GM23338 (cell line): ENCODE measurements around the gene ATOH8. TPM values are rescaled to one million over a fixed set of nuclear protein-coding genes. Genes with fewer than 3 reads are reported as not detected.
A peak's percentile ranks its signal among the peaks of the same experiment; 100 is the strongest.

Experiments
- ATAC-seq: fragments of 200-7000 bp; cut with Tn5 transposase; 3 replicates; pipeline ENCODE4 v1.9.1; 2020
- DNase-seq: peaks from one replicate; pipeline ENCODE4 v3.0.0-alpha.2; 2015; ENCODE audit warnings: low spot score
- H2AFZ ChIP-seq: fragments of 200-600 bp; sonication (generic); 2 replicates; pipeline ENCODE4 v1.8.0; 2016; ENCODE audit warnings: antibody characterized with exemption, mild to moderate bottlenecking, moderate library complexity
- H3F3A ChIP-seq: fragments of 200-600 bp; sonication (generic); replicated peaks from 2 replicates; pipeline ENCODE4 v1.8.0; 2017; ENCODE audit warnings: antibody characterized with exemption, mixed run types, low read depth
- H3K27ac ChIP-seq: fragments of 200-600 bp; sonication (generic); 2 replicates; pipeline ENCODE4 v1.6.1; 2016; ENCODE audit warnings: low read depth
- H3K27me3 ChIP-seq: fragments of 200-600 bp; sonication (generic); 2 replicates; pipeline ENCODE4 v1.8.0; 2016; ENCODE audit warnings: mild to moderate bottlenecking, mixed run types, moderate library complexity; ENCODE audit not compliant: insufficient read depth
- H3K36me3 ChIP-seq: fragments of 200-600 bp; sonication (generic); 2 replicates; pipeline ENCODE4 v1.8.0; 2016; ENCODE audit warnings: mild to moderate bottlenecking; ENCODE audit not compliant: insufficient read depth
- H3K4me1 ChIP-seq: fragments of 200-600 bp; sonication (generic); 2 replicates; pipeline ENCODE4 v1.8.0; 2016; ENCODE audit warnings: mild to moderate bottlenecking, moderate library complexity; ENCODE audit not compliant: insufficient read depth
- H3K4me2 ChIP-seq: fragments of 200-600 bp; sonication (generic); 2 replicates; pipeline ENCODE4 v1.7.1; 2017; ENCODE audit warnings: mixed run types
- H3K4me3 ChIP-seq: fragments of 200-600 bp; sonication (generic); 2 replicates; pipeline ENCODE4 v1.6.1; 2016; ENCODE audit warnings: mixed run types
- H3K79me2 ChIP-seq: fragments of 200-600 bp; sonication (generic); replicated peaks from 2 replicates; pipeline ENCODE4 v1.8.0; 2017; ENCODE audit warnings: mild to moderate bottlenecking; ENCODE audit not compliant: insufficient read depth
- H3K9me2 ChIP-seq: fragments of 200-600 bp; sonication (generic); 2 replicates; pipeline ENCODE4 v1.8.0; 2017; ENCODE audit not compliant: insufficient read depth
- H4K20me1 ChIP-seq: fragments of 200-600 bp; sonication (generic); replicated peaks from 2 replicates; pipeline ENCODE4 v1.8.0; 2017; ENCODE audit warnings: mild to moderate bottlenecking; ENCODE audit not compliant: insufficient read depth
- H3K27ac Mint-ChIP-seq: 2 replicates; pipeline ENCODE4 v1.8.0; 2020; ENCODE audit warnings: inconsistent platforms, mild to moderate bottlenecking, moderate library complexity, mixed read lengths
- H3K27me3 Mint-ChIP-seq: 3 replicates; pipeline ENCODE4 v1.8.0; 2022; ENCODE audit warnings: low read depth, mild to moderate bottlenecking, moderate library complexity, mixed read lengths, inconsistent platforms; ENCODE audit not compliant: insufficient read depth, poor library complexity
- H3K36me3 Mint-ChIP-seq: 3 replicates; pipeline ENCODE4 v1.8.0; 2021; ENCODE audit warnings: low read depth, mild to moderate bottlenecking, inconsistent platforms, moderate library complexity, mixed read lengths
- H3K4me1 Mint-ChIP-seq: 3 replicates; pipeline ENCODE4 v1.8.0; 2020; ENCODE audit warnings: mild to moderate bottlenecking, inconsistent platforms, mixed read lengths
- H3K4me3 Mint-ChIP-seq: 3 replicates; pipeline ENCODE4 v1.8.0; 2021; ENCODE audit warnings: moderate library complexity, mild to moderate bottlenecking, inconsistent platforms, mixed read lengths
- H3K9me3 Mint-ChIP-seq: 3 replicates; pipeline ENCODE4 v1.8.0; 2020; ENCODE audit warnings: moderate library complexity, mild to moderate bottlenecking, inconsistent platforms, mixed read lengths
- CTCF ChIP-seq, 2 experiments: fragments of 200-600 bp in 1 of 2; sonication (generic) in 1 of 2; conservative IDR thresholded peaks; 2 replicates each; pipeline versions ENCODE4 v1.5.1 to v1.6.1; 2016 to 2017; ENCODE audit warnings: antibody characterized with exemption in 2 of 2, low read depth in 2 of 2, mild to moderate bottlenecking in 2 of 2, moderate library complexity in 1 of 2
- ETS1 ChIP-seq: IDR thresholded peaks from 2 replicates; pipeline ENCODE4 v1.6.1; 2016; ENCODE audit warnings: antibody characterized with exemption
- EZH2 ChIP-seq: fragments of 200-600 bp; sonication (generic); IDR thresholded peaks from one replicate; pipeline ENCODE4 v1.8.0; 2017; ENCODE audit warnings: antibody characterized with exemption, mild to moderate bottlenecking, low read depth; ENCODE audit not compliant: unreplicated experiment
- NANOG ChIP-seq: IDR thresholded peaks from 2 replicates; pipeline ENCODE4 v1.6.1; 2016; ENCODE audit warnings: antibody characterized with exemption, borderline replicate concordance
- POLR2AphosphoS5 ChIP-seq: IDR thresholded peaks from 2 replicates; pipeline ENCODE4 v1.6.1; 2016; ENCODE audit warnings: antibody characterized with exemption, low read depth
- REST ChIP-seq: IDR thresholded peaks from one replicate; pipeline ENCODE4 v1.6.1; 2018; ENCODE audit warnings: antibody characterized with exemption; ENCODE audit not compliant: unreplicated experiment
- STAT1 ChIP-seq: IDR thresholded peaks from one replicate; pipeline ENCODE4 v1.6.1; 2016; ENCODE audit warnings: antibody characterized with exemption; ENCODE audit not compliant: unreplicated experiment
- ZNF331 ChIP-seq: fragments of 250-450 bp; sonication (Bioruptor Pico); IDR thresholded peaks from 2 replicates; pipeline ENCODE4 v1.5.0; 2020; ENCODE audit warnings: low read depth, mild to moderate bottlenecking, moderate library complexity
- polyA plus RNA-seq: library from polyadenylated mRNA; unstranded; fragments of >200 nt; fragmentation: Nextera tagmentation; extraction: Ambion mirVana; gene quantifications from 2 replicates; pipeline ENCODE4 v1.2.1, GENCODE V29; 2016
- total RNA-seq: library from RNA; depleted of rRNA; stranded (reverse); fragments of >200 nt; shearing (Covaris generic); gene quantifications from 2 replicates; pipeline ENCODE4 v1.2.3, GENCODE V29; 2014

Gene ATOH8
- total and polyA plus RNA-seq, 2 experiments from 2014 or later, result 0.11 to 0.97 TPM

- Mint-ChIP-seq H3K36me3 (no peaks in the 10 kb centered on the region), H3K4me1 (peaks cover 31% of the 10 kb centered on the region), H3K27ac (no peak overlapping the region), H3K9me3 (no peaks in the 10 kb centered on the region), H3K4me3 (no peak overlapping the region), H3K27me3 (peaks cover 15% of the 10 kb centered on the region)
- no peaks in the 10 kb centered on the region for H3F3A ChIP-seq
- H3K4me1 ChIP-seq, result peaks cover 14% of the 10 kb centered on the region
- no peaks in the 10 kb centered on the region for H4K20me1 ChIP-seq
- ATAC-seq (peak; percentile 50), DNase-seq (no peak)
- H2AFZ ChIP-seq, result peak overlapping the region; percentile 34; the same call in 1 of the 2 replicates
- H3K4me3 ChIP-seq, result no peak overlapping the region
- H3K36me3 ChIP-seq, result no peaks in the 10 kb centered on the region
- H3K9me2 ChIP-seq, result no peaks in the 10 kb centered on the region
- no peaks in the 10 kb centered on the region for H3K79me2 ChIP-seq
- no peak overlapping the region for H3K4me2 ChIP-seq
- no peak overlapping the region for H3K27ac ChIP-seq
- TF ChIP-seq STAT1 (no peak), NANOG (no peak)
- peaks cover 6% of the 10 kb centered on the region; the same call in 1 of the 2 replicates for H3K27me3 ChIP-seq
These were observed 47.0 kb upstream of the ATOH8 start for GRCh38 chr2:85706599-85707296.

DNA sequence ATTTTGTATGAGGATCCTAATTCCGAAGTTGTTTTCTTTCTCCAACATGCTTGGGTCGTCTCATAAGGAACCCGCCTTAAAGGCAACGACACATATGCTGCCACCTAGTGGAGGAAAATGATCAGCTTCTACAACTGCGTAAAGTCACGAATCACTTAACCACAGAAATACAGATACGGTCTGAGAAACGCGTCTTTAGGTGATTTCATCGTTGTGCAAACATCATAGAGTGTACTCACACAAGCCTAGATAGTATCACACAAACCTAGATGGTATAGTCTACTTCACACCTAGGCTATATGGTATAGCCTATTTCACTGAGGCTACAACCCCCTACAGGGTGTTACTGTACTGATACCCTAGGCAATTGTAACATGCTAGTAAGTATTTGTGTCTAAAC is 46.5 kb upstream of the ATOH8 start:
- no peak overlapping the region for H2AFZ ChIP-seq

More for the DNA sequence above, 46.5 kb upstream of the ATOH8 start:
- no peaks in the 10 kb centered on the region for H3K79me2 ChIP-seq
- peaks cover 6% of the 10 kb centered on the region; the same call in 1 of the 2 replicates for H3K27me3 ChIP-seq
- H3F3A ChIP-seq, result no peaks in the 10 kb centered on the region
- H3K9me2 ChIP-seq, result no peaks in the 10 kb centered on the region
- no peak overlapping the region for H3K27ac ChIP-seq
- no peak overlapping the region for H3K4me3 ChIP-seq
- H3K36me3 ChIP-seq, result no peaks in the 10 kb centered on the region
- H3K4me3 Mint-ChIP-seq, result no peak overlapping the region
- TF ChIP-seq CTCF (conservative IDR thresholded peaks at IDR 0.05; ENCODE audit: low read depth in 2 of 2) (peak; percentile 90 to 97), ZNF331 (no peak), REST (no peak), ETS1 (no peak), STAT1 (no peak), EZH2 (no peak), POLR2AphosphoS5 (no peak)
- DNase-seq (peak; percentile 95), ATAC-seq (peak; percentile 89)
- no peak overlapping the region for H3K27ac Mint-ChIP-seq
- peaks cover 15% of the 10 kb centered on the region for H3K27me3 Mint-ChIP-seq
- no peaks in the 10 kb centered on the region for H3K36me3 Mint-ChIP-seq
- H3K4me1 ChIP-seq, result peaks cover 8% of the 10 kb centered on the region
- H3K4me2 ChIP-seq, result no peak overlapping the region
- H3K9me3 Mint-ChIP-seq, result no peaks in the 10 kb centered on the region
- H3K4me1 Mint-ChIP-seq, result peaks cover 26% of the 10 kb centered on the region
- no peaks in the 10 kb centered on the region for H4K20me1 ChIP-seq
